ENCODE measurements around the gene ATP8A2.
"Not testable (repeated sequence)": the region's sequence is repeated elsewhere in the genome, so short reads cannot be mapped to it uniquely, and the experiment has no call there.

ATP8A2 gene

GRCh38 chr13:25806264-25806974 lies 434.6 kb downstream of the ATP8A2 start:
- no peak for DNase-seq (ENCODE audit: low spot score)

GRCh38 chr13:25807562-25807961 lies 435.8 kb downstream of the ATP8A2 start:
- no peak for DNase-seq (ENCODE audit: low spot score)

GRCh38 chr13:25811506-25811905 lies 439.7 kb downstream of the ATP8A2 start:
- DNase-seq (ENCODE audit: low spot score) = no peak

- DNase-seq (ENCODE audit: low spot score) = no peak
Measured at GRCh38 chr13:25816239-25816638, 444.5 kb downstream of the ATP8A2 start.

- no peak for DNase-seq (ENCODE audit: low spot score)
Measured at GRCh38 chr13:25819856-25820530, 448.2 kb downstream of the ATP8A2 start.

- DNase-seq (ENCODE audit: low spot score) = no peak
Measured at GRCh38 chr13:25821776-25822175, 450.0 kb downstream of the ATP8A2 start.

GRCh38 chr13:25827221-25827620 lies 455.4 kb downstream of the ATP8A2 start:
- not testable (repeated sequence) for DNase-seq (ENCODE audit: low spot score)

GRCh38 chr13:25827831-25828465 lies 456.2 kb downstream of the ATP8A2 start:
- DNase-seq (ENCODE audit: low spot score) = no peak

- DNase-seq (ENCODE audit: low spot score) = no peak
Measured at GRCh38 chr13:25833761-25834160, 462.0 kb downstream of the ATP8A2 start.

GRCh38 chr13:25836574-25837336 lies 465.0 kb downstream of the ATP8A2 start:
- DNase-seq (ENCODE audit: low spot score) = no peak

GRCh38 chr13:25839371-25839770 lies 467.6 kb downstream of the ATP8A2 start:
- no peak for DNase-seq (ENCODE audit: low spot score)

GRCh38 chr13:25840261-25840660 lies 468.5 kb downstream of the ATP8A2 start:
- DNase-seq (ENCODE audit: low spot score) = no peak

- DNase-seq (ENCODE audit: low spot score) = no peak
Measured at GRCh38 chr13:25840931-25841330, 469.2 kb downstream of the ATP8A2 start.

- DNase-seq (ENCODE audit: low spot score) = no peak
Measured at GRCh38 chr13:25843692-25844091, 471.9 kb downstream of the ATP8A2 start.

- DNase-seq (ENCODE audit: low spot score) = no peak
Measured at GRCh38 chr13:25844559-25845434, 473.0 kb downstream of the ATP8A2 start.

- DNase-seq (ENCODE audit: low spot score) = no peak
Measured at GRCh38 chr13:25846222-25846984, 474.6 kb downstream of the ATP8A2 start.

GRCh38 chr13:25847145-25847544 lies 475.4 kb downstream of the ATP8A2 start:
- peak; percentile 23 for DNase-seq (ENCODE audit: low spot score)

- DNase-seq (ENCODE audit: low spot score) = no peak
Measured at GRCh38 chr13:25847635-25848626, 476.2 kb downstream of the ATP8A2 start.
